GM12878 (cell line): Measurements from ENCODE around the gene KCNJ14. TPM values are rescaled to one million over a fixed set of nuclear protein-coding genes. Genes with fewer than 3 reads are reported as not detected.
A peak's percentile ranks its signal among the peaks of the same experiment; 100 is the strongest.

ENCODE experiments used
- ATAC-seq: fragments of 200-7000 bp; cut with Tn5 transposase; 3 replicates; pipeline ENCODE4 v1.9.1; 2020; ENCODE audit warnings: mild to moderate bottlenecking, moderate library complexity
- BruUV-seq: library from RNA; stranded (reverse); fragments of 400-500 nt; replicated peaks from 2 replicates; lab custom pipeline; 2021; lab: Mats Ljungman, UMichigan
- CTCF ChIA-PET: fragments of 300-600 bp; sonication (Branson Sonifier 250); formaldehyde crosslinking; extraction: SDS; loops from one replicate; lab custom pipeline; 2021; ENCODE audit warnings: inconsistent platforms; lab: Yijun Ruan, JAX
- POLR2A ChIA-PET: fragments of 350-600 bp; formaldehyde crosslinking; extraction: SDS; loops from one replicate; lab custom pipeline; 2021; ENCODE audit warnings: inconsistent platforms; lab: Charles Lee
- RAD21 ChIA-PET: fragments of 300-600 bp; sonication (Branson Sonifier 250); formaldehyde crosslinking; loops from one replicate; lab custom pipeline; 2023; ENCODE audit warnings: antibody characterized with exemption; ENCODE audit not compliant: unreplicated experiment; lab: Charles Lee
- SMC1A ChIA-PET: fragments of 300-600 bp; sonication (Branson Sonifier 250); formaldehyde crosslinking; loops from one replicate; lab custom pipeline; 2023; ENCODE audit not compliant: unreplicated experiment, uncharacterized antibody; lab: Charles Lee
- DNase-seq: peaks from one replicate; pipeline ENCODE4 v3.0.0-alpha.2; 2011; ENCODE audit warnings: low read depth, low spot score
- FAIRE-seq: peaks from 3 replicates; lab custom pipeline; 2011; peaks lifted over from hg19 to GRCh38; lab: Jason Lieb, UNC
- H2AFZ ChIP-seq: 2 replicates; pipeline ENCODE4 v1.6.0; 2011; ENCODE audit warnings: low read depth, low read length, control low read depth; ENCODE audit not compliant: control insufficient read depth
- H3K27ac ChIP-seq: 2 replicates; pipeline ENCODE4 v1.5.1; 2011; ENCODE audit warnings: control low read depth; ENCODE audit not compliant: control insufficient read depth, insufficient read depth
- H3K27me3 ChIP-seq, 2 experiments: replicated peaks in 1 of 2; 2 replicates each; pipeline versions ENCODE4 v1.6.0 to v1.6.1; 2011; ENCODE audit warnings: low read length in 1 of 2; ENCODE audit not compliant: control insufficient read depth in 2 of 2, insufficient read depth in 2 of 2
- H3K36me3 ChIP-seq, 2 experiments: 2 replicates each; pipeline ENCODE4 v1.5.1; 2011; ENCODE audit warnings: low read length in 1 of 2; ENCODE audit not compliant: control insufficient read depth in 2 of 2, insufficient read depth in 2 of 2
- H3K4me1 ChIP-seq: 2 replicates; pipeline ENCODE4 v1.6.1; 2011; ENCODE audit warnings: mild to moderate bottlenecking, low read length, moderate library complexity, mixed read lengths; ENCODE audit not compliant: control insufficient read depth, insufficient read depth
- H3K4me2 ChIP-seq: 2 replicates; pipeline ENCODE4 v1.6.0; 2011; ENCODE audit warnings: control low read depth; ENCODE audit not compliant: control insufficient read depth, insufficient read depth
- H3K4me3 ChIP-seq: fragments of 200-600 bp; sonication (generic); 2 replicates; pipeline ENCODE4 v1.5.1; 2016
- H3K79me2 ChIP-seq: 2 replicates; pipeline ENCODE4 v1.6.0; 2011; ENCODE audit warnings: low read length; ENCODE audit not compliant: control insufficient read depth, insufficient read depth
- H3K9ac ChIP-seq: 2 replicates; pipeline ENCODE4 v1.8.0; 2011; ENCODE audit warnings: low read length, control low read depth, mixed read lengths; ENCODE audit not compliant: control insufficient read depth, insufficient read depth
- H3K9me3 ChIP-seq: replicated peaks from 3 replicates; pipeline ENCODE4 v1.5.1; 2011; ENCODE audit warnings: mild to moderate bottlenecking, low read length; ENCODE audit not compliant: control insufficient read depth, insufficient read depth
- H4K20me1 ChIP-seq: 2 replicates; pipeline ENCODE4 v1.6.0; 2011; ENCODE audit not compliant: control insufficient read depth, insufficient read depth
- HDGF ChIP-seq: fragments of 450-650 bp; IDR thresholded peaks from 2 replicates; pipeline ENCODE4 v1.6.1; 2016; ENCODE audit warnings: antibody characterized with exemption
- MYC ChIP-seq: IDR thresholded peaks from 2 replicates; pipeline ENCODE4 v1.6.1; 2011; ENCODE audit warnings: mild to moderate bottlenecking, low read length, moderate library complexity, inconsistent platforms; ENCODE audit not compliant: insufficient read depth, insufficient replicate concordance, insufficient read length, severe bottlenecking
- NFXL1 ChIP-seq: fragments of 450-650 bp; IDR thresholded peaks from 2 replicates; pipeline ENCODE4 v1.6.1; 2017; ENCODE audit warnings: antibody characterized with exemption, mild to moderate bottlenecking, borderline replicate concordance
- SPI1 ChIP-seq: IDR thresholded peaks from 2 replicates; pipeline ENCODE4 v1.6.1; 2011; ENCODE audit warnings: low read depth, mild to moderate bottlenecking, low read length, moderate library complexity, borderline replicate concordance; ENCODE audit not compliant: insufficient read depth
- TBL1XR1 ChIP-seq: IDR thresholded peaks from 2 replicates; pipeline ENCODE4 v1.6.1; 2012; ENCODE audit warnings: low read depth, low read length, improper control_type of control experiment
- TCF7 ChIP-seq: IDR thresholded peaks from 2 replicates; pipeline ENCODE4 v1.6.1; 2014; ENCODE audit warnings: antibody characterized with exemption, borderline replicate concordance
- WGBS: methylation state at CpG from one replicate; pipeline ENCODE4 v1.1.6; 2016; ENCODE audit warnings: low lambda C conversion rate; ENCODE audit not compliant: insufficient replicate concordance, insufficient coverage; ENCODE audit errors: missing lambda C conversion rate; 5-methylcytosine and 5-hydroxymethylcytosine counted together
- in situ Hi-C: fragments of 300-500 bp; cut with MboI; formaldehyde crosslinking; loops from 9 replicates; pipeline ENCODE4 v1.14.3; 2018; ENCODE audit warnings: mixed read lengths
- intact Hi-C: fragments of 100-400 bp; cut with micrococcal nuclease; formaldehyde crosslinking; loops from one replicate; pipeline ENCODE4 v1.14.2; 2022; ENCODE audit not compliant: unreplicated experiment
- polyA plus RNA-seq, 11 experiments: library from polyadenylated mRNA; depleted of rRNA in 4 of 11; unstranded in 6 of 11; stranded (reverse) in 5 of 11; fragments of >200 nt; fragmentation: Nextera tagmentation in 4 of 11; fragmentation: Illumina TruSeq in 1 of 11; extraction: Ambion mirVana in 4 of 11; extraction: Trizol in 1 of 11; gene quantifications; 1 replicate in 1 of 11; 2 replicates in 10 of 11; pipeline versions ENCODE4 v1.2.1 to v1.2.3, GENCODE V29; 2011 to 2016; ENCODE audit warnings: inconsistent platforms in 2 of 11, missing spikeins in 2 of 11, low read depth in 1 of 11
- total RNA-seq, 4 experiments: library from RNA; depleted of rRNA in 3 of 4; stranded (reverse); fragments of >200 nt in 3 of 4; fragmentation: Illumina TruSeq in 1 of 4; extraction: Trizol in 1 of 4; gene quantifications; 2 replicates each; pipeline versions ENCODE4 v1.2.1 to v1.2.3, GENCODE V29; 2013 to 2021
- TF ChIP-seq, protein P1 (sequence below): IDR thresholded peaks from 2 replicates; pipeline ENCODE4 v1.6.1; 2012; ENCODE audit warnings: improper control_type of control experiment, low read depth, low read length; ENCODE audit not compliant: insufficient replicate concordance
- TF ChIP-seq, protein P2 (sequence below): IDR thresholded peaks from 2 replicates; pipeline ENCODE4 v1.6.1; 2011; ENCODE audit warnings: mild to moderate bottlenecking, low read depth, low read length, moderate library complexity; ENCODE audit not compliant: insufficient replicate concordance
- TF ChIP-seq, protein P3 (sequence below): fragments of 450-650 bp; IDR thresholded peaks from 2 replicates; pipeline ENCODE4 v1.6.1; 2016; ENCODE audit warnings: mild to moderate bottlenecking

KCNJ14 gene
- total and polyA plus RNA-seq, 10 of the 15 experiments (the other 5 are each of a cell fraction or from before 2014, with no cell fraction given): 0.24 to 1.4 (median 0.42) TPM

DNA sequence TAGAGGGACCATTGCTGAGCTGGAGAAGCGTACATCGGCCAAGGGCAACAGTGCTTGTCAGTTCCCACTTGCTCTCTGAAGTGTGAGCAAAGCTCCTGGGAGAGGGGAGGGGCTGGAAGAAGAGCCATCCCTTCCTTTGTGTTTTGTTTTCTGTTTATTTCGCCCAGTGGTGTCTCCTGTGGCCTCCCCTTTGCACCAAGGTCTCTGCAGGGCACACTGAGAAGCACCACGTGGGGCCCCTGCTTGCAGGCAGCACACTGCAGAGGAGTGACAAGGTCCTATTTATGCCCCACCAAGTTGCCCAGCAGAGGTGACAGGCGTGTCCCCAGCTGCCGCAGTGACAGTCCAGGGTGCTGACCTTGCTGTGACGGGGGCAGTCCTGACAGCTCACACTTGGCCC, 38.0 kb upstream of the KCNJ14 start (continued):
- TF ChIP-seq MYC: no peak
- TF ChIP-seq, protein P1, sequence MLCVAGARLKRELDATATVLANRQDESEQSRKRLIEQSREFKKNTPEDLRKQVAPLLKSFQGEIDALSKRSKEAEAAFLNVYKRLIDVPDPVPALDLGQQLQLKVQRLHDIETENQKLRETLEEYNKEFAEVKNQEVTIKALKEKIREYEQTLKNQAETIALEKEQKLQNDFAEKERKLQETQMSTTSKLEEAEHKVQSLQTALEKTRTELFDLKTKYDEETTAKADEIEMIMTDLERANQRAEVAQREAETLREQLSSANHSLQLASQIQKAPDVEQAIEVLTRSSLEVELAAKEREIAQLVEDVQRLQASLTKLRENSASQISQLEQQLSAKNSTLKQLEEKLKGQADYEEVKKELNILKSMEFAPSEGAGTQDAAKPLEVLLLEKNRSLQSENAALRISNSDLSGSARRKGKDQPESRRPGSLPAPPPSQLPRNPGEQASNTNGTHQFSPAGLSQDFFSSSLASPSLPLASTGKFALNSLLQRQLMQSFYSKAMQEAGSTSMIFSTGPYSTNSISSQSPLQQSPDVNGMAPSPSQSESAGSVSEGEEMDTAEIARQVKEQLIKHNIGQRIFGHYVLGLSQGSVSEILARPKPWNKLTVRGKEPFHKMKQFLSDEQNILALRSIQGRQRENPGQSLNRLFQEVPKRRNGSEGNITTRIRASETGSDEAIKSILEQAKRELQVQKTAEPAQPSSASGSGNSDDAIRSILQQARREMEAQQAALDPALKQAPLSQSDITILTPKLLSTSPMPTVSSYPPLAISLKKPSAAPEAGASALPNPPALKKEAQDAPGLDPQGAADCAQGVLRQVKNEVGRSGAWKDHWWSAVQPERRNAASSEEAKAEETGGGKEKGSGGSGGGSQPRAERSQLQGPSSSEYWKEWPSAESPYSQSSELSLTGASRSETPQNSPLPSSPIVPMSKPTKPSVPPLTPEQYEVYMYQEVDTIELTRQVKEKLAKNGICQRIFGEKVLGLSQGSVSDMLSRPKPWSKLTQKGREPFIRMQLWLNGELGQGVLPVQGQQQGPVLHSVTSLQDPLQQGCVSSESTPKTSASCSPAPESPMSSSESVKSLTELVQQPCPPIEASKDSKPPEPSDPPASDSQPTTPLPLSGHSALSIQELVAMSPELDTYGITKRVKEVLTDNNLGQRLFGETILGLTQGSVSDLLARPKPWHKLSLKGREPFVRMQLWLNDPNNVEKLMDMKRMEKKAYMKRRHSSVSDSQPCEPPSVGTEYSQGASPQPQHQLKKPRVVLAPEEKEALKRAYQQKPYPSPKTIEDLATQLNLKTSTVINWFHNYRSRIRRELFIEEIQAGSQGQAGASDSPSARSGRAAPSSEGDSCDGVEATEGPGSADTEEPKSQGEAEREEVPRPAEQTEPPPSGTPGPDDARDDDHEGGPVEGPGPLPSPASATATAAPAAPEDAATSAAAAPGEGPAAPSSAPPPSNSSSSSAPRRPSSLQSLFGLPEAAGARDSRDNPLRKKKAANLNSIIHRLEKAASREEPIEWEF: no peak
- TF ChIP-seq TCF7: no peak
- TF ChIP-seq, all 136 proteins: peak for 0

DNA sequence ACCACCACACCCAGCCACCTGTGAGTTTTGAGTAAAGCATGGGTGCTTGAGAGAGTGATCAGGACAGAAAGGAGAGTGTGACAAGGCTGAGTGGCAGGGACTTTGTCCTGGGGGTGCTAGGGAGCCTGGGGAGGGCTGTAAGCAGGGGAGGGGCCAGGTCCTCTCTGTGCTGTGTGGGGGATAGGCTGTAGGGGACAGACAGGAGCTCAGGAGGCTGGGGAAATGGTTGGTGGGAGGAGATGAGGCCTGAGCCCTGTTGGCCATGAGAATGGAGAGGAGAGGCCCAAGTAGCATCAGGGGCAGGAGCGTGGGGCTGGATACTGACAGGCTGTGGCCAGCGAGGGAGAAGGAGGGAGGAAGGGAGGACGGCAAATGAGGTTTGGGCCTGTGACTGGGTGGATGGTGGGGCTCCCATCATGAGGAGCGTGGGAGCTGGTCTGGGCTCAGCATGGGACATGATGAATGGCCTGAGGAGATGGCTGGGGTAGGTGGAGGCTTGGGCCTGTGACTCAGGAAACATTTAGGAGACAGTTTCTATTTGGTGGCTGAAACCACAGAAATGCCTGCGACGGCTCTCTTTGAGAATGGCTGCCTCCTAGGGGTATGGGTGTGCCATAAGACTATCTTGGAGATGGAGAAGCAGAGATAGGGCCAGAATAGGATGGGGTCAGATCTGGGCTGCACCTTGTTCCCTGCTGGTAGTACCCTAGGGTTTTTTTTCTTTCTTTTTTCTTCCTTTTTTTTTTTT, 36.9 kb upstream of the KCNJ14 start:
- Histone ChIP-seq H3K9ac (0 out of 2 replicates have a peak overlapping the region, but pooled peaks have one; percentile 1), H3K9me3 (no peaks in the 10 kb centered on the region), H3K79me2 (no peaks in the 10 kb centered on the region), H3K4me3 (no peak overlapping the region), H3K27ac (no peak overlapping the region), H4K20me1 (no peaks in the 10 kb centered on the region), H2AFZ (peak overlapping the region; percentile 88), H3K4me2 (peak overlapping the region; percentile 39), H3K27me3 (no peaks in the 10 kb centered on the region; a peak in 1 of 4 replicates), H3K36me3 (no peaks in the 10 kb centered on the region), H3K4me1 (peaks cover 8% of the 10 kb centered on the region)
- ATAC-seq (peak; percentile 42), DNase-seq (no peak), FAIRE-seq (no peak)
- in situ Hi-C loops: no loop called here
- ChIA-PET RAD21 (interaction anchor here (1.0 kb wide), 1 partner anchor 27 kb away, joined by 3 read pairs; no protein-coding TSS in a partner anchor), POLR2A (interaction anchor here (0.8 to 1.8 kb wide), 4 partner anchors 14 to 28 kb away, joined by 3 to 11 read pairs (median 3); partner anchors contain the start of gene GRWD1), SMC1A (interaction anchor here (1.7 kb wide), 1 partner anchor 27 kb away, joined by 5 read pairs; the partner anchor contains the start of gene KDELR1), CTCF (interaction anchor here (0.6 to 1.1 kb wide), 3 partner anchors 10 to 71 kb away, joined by 3 to 4 read pairs (median 3); partner anchors contain the start of gene KDELR1)
- BruUV-seq: no TSS peak
- WGBS: 57% methylated on average over 6 of the region's 6 CpGs
- intact Hi-C loops: no loop called here
- TF ChIP-seq HDGF (peak; percentile 23; the same call in 1 of the 2 replicates), TBL1XR1 (no peak), SPI1 (no peak), NFXL1 (no peak)
- TF ChIP-seq, protein P2, sequence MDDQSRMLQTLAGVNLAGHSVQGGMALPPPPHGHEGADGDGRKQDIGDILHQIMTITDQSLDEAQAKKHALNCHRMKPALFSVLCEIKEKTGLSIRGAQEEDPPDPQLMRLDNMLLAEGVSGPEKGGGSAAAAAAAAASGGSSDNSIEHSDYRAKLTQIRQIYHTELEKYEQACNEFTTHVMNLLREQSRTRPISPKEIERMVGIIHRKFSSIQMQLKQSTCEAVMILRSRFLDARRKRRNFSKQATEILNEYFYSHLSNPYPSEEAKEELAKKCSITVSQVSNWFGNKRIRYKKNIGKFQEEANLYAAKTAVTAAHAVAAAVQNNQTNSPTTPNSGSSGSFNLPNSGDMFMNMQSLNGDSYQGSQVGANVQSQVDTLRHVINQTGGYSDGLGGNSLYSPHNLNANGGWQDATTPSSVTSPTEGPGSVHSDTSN: peak; percentile 14
- TF ChIP-seq, protein P3, sequence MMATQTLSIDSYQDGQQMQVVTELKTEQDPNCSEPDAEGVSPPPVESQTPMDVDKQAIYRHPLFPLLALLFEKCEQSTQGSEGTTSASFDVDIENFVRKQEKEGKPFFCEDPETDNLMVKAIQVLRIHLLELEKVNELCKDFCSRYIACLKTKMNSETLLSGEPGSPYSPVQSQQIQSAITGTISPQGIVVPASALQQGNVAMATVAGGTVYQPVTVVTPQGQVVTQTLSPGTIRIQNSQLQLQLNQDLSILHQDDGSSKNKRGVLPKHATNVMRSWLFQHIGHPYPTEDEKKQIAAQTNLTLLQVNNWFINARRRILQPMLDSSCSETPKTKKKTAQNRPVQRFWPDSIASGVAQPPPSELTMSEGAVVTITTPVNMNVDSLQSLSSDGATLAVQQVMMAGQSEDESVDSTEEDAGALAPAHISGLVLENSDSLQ: peak; percentile 28; the same call in 1 of the 2 replicates
